HG02938 (cell line): Measurements from ENCODE around the gene EXOC8.
A peak's percentile ranks its signal among the peaks of the same experiment; 100 is the strongest.

Experiments used
- ATAC-seq: cut with Tn5 transposase; IDR thresholded peaks from one replicate; pipeline ENCODE4 v1.9.1; 2021; ENCODE audit warnings: mild to moderate bottlenecking, moderate library complexity; ENCODE audit not compliant: unreplicated experiment

EXOC8 gene, protein sequence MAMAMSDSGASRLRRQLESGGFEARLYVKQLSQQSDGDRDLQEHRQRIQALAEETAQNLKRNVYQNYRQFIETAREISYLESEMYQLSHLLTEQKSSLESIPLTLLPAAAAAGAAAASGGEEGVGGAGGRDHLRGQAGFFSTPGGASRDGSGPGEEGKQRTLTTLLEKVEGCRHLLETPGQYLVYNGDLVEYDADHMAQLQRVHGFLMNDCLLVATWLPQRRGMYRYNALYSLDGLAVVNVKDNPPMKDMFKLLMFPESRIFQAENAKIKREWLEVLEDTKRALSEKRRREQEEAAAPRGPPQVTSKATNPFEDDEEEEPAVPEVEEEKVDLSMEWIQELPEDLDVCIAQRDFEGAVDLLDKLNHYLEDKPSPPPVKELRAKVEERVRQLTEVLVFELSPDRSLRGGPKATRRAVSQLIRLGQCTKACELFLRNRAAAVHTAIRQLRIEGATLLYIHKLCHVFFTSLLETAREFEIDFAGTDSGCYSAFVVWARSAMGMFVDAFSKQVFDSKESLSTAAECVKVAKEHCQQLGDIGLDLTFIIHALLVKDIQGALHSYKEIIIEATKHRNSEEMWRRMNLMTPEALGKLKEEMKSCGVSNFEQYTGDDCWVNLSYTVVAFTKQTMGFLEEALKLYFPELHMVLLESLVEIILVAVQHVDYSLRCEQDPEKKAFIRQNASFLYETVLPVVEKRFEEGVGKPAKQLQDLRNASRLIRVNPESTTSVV

DNA sequence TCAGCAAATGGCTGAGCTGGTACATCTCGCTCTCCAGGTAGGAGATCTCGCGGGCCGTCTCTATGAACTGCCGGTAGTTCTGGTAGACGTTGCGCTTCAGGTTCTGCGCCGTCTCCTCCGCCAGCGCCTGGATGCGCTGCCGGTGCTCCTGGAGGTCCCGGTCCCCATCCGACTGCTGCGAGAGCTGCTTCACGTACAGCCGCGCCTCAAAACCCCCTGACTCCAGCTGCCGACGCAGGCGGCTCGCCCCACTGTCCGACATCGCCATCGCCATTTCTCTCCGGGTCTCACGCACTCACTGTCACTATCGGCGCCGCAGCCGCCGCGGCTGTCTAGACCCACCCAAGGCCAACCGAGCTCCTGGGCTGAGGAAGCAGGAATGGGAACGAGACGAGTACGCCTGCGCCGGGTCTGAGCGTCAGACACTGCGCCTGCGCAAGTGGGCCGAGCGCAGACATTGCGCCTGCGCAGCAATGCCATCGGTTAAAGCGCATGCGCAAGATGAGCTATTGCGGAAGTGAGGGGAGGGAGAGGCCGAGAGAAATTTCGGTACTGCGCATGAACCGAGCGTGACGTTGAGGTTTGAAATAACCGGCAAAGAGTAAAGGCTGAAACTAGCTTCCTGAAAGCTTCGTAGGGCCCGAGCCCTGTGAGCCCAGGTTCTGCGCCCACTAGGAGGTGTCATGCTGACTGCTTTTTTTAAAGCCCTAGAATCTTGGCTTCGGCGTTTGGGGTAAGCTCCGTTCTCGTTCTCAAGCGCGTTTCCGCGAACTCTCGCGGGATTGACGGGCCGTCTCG is at the start of gene EXOC8:
TSS of gene EXOC8 (minus strand) at position 381 of the 798 bp plus-strand sequence. CDS start at position 274, 107 bp downstream.
- peak; percentile 77 for ATAC-seq

DNA sequence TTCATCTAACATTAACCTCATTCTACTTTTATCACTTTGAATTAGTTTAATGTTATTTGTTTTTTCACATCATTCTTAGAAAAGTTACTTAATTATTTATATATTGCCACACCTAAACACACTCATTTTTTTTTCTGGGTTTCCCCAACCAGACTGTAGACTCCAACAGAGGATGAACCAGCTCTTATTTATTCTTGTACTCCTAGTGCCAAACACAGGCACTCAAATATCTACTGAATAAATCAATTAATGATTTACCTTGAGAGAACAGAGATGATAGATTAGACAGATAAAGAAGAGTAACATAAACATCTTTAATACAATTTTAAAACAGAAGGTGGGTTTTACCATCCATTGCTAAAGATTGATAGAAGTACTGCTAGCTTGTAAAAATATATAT is 48.8 kb upstream of the EXOC8 start:
- ATAC-seq: no peak

DNA sequence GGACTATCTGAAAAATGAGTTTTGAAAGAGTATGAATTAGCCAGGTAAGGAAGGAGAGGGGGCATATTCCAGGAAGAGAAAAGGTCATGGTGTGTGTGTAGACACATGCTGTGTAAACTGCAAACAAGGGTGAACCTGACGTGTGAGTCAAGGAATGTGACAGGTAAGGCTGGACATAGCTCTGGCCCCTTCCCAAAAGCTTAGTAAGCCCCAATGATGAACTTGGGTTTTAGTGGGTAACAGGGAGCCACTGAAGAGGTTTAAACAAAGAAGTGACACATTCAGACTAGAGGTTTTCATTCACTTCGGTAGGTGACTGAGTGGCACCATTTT is 47.7 kb upstream of the EXOC8 start:
- no peak for ATAC-seq

DNA sequence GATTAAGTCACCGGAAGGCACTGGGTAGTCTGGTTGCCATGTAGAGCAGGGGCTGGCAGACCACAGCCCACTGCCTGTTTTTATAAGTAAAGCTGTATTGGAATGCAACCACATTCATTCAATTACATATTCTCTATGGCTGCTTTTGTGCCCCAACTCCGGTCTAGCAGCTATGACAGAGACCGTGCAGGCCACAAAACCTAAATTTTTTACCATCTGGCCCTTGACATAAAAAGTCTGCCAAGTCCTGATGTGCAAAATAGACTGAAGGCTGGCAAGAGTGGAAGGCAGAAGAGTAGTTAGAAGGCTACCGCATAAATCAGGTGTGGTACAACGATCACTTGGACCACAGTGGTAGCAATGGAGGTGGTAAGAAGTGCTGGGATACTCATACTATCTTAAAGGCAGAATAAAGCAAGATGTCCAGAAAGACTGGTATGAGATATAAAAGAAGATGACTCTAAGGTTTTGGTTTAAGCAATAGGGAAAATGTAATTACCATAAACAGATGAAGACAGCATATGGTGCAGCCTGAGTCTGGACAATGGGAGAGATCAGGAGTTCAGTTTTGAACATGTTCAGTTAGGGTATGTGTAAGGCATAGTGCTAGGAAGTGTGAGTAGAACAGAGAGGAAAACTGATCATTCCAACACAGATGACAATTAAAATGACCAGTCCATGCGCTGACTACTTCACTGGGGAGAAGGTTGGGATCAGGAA is 47.2 kb upstream of the EXOC8 start:
- no peak for ATAC-seq

DNA sequence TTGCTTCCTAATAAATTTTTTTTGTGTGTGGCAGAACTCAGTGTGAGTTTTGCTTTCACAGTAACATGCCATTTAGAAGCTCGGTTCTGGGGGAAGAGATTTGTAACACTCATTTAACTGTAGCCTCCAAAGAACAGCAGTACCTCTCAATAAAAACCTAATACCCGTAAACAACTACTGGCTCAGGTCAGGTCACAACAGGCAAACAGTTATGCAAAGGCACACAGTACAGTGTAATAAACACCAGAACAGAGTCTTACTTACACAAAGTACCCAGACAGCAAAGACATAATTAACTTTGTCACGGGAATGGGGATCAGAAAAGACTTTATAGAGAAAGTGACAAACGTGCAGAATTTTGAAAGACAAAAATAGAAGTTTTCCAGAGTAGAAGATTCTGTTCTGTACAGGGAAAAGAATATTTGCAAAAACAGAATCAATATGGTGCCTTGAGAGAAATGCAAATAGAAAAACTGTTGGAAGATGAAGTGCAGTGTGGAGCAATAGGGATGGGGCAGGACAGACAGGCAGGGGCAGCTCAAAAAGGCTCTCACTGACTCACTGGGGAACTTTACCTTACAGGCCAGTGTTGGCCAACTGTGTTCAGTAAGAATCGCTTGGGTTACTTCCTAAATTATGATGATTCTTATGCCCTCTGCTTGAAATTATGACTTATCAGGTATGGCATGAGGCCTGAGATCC is 45.7 kb upstream of the EXOC8 start:
- no peak for ATAC-seq

DNA sequence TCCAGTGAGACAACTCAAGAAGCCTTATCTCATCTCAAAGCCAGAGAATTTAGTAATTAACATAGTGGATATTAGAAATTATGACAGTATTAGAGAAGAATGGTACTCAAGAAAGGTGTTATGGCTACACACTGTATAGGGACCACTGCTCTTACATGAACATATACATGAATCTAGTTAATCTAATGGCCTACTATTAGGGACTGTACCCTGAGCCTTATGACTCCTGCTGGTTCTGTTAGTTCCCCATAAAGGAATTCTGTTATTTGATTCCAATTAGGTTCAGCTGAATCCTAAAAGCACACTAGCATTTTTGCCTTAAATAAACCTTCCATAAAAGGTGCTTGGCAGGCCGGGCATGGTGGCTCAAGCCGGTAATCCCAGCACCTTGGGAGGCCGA is 44.8 kb upstream of the EXOC8 start:
- no peak for ATAC-seq

DNA sequence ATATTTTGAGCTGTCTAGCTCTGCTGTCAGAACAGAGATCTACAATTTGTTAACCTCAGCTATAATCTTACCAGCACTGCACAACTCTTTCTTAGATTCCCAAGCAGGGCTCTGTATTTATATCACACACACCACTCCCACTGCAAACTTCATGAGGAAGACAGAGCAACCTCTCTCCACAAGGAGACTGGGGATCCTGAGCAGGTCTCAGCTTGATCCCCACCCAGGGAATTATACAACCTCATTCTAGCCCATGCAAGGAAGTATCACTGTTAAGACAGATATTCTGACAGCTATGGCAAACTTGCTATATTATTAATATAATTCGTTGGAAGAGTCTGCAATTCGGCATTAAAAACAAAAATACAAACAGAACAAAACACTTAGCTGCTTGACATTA is 44.1 kb upstream of the EXOC8 start:
- no peak for ATAC-seq

DNA sequence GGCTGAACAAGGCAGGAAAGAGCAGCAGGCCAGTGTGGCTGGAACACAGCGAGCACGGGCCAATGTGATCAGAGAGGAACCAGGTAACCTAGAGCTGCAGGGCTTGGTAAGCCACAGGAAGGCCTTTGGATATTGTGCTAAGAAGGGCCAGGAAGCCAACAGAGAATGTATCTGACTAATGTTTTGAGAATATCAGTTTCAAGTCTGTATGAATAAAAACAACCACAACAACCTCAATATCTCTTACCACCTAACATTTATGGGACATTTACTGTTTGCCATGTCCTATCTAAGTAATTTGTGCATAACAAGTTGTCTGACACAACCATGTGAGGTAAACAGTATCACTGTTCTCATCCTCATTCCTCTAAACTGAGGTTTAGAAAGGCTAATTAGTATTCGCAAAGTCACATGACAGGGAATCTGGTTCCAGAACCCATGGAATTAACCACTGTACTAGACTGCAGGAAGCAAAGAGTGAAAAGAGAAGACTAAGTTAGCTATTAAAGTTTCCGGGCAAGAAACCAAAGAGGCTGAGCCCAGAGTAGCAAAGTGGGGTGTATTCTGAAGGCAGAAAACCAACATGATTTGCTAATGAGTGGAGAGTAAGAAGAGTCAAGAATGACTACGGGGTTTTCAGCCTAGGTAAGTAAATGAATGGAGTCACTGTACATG is 39.4 kb upstream of the EXOC8 start:
- peak; percentile 70 for ATAC-seq

DNA sequence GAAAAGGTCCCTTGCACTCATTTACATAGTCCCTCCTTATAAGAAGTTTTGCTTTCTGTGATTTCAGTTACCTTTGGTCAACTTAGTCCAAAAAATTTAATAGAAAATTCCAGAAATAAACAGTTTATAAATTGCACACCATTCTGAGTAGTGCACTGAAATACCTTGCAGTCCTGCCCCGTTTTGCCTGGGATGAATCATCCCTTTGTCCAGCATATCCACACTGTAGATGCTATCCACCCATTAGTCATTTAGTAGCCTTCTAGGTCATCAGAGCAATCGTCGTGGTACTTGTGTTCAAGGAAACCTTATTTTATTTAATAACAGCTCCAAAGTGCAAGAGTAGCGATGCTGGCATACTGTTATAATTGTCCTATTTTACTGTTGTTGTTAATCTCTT is 38.4 kb upstream of the EXOC8 start:
- ATAC-seq: no peak

DNA sequence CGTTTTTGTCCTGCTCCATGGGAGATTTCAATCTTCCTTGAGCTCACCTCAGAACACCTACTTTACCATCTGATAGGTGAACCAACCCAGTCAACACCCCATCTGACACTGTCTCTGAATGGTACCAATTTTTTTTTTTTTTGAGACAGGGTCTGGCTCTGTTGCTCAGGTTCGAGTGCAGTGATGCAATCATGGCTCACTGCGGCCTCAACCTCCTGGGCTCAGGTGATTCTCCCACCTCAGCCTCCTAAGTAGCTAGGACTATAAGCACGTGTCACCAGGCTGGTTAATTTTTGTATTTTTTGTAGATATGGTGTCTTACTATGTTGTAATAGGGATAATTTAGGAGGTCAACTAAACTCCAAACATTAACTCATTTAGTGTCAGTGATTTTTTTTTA is 36.7 kb upstream of the EXOC8 start:
- no peak for ATAC-seq

DNA sequence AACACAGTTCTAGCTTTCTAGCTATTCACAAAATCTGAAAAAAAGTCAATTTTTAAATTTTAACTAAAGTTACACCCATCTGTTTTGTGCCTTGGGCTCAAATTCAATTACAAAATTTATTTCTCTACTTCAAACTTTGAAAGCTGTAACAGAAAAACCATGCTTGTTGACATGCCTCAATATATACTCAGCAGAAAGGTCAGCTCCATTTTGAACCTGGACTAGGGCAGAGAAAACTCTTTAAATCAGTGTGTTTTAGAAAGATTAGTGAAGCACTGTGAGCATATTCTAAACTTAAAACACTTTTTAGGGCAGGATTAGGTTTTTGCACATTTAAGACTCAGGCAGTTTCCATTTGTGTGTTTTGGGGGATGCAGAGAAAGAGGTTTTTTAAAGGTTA is 34.8 kb upstream of the EXOC8 start:
- ATAC-seq: no peak

DNA sequence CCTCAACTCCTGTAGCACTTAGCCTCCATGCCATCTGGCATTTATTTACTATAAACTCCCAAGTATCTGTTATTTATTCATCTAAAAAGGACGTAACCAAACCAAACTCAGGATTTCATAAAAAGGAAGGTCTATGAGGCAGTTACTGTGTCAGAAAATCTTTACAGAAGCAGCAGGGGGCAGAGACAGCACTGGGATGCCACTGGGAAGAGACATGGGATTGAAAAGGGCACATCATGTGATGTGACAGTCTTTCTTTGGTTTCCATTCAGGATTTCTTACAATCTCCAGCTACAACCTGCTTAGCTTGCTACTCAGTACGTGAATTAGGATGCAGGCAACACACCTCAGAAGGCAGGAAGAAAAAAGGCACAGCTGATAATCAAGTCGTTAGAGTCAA is 31.6 kb upstream of the EXOC8 start:
- no peak for ATAC-seq

DNA sequence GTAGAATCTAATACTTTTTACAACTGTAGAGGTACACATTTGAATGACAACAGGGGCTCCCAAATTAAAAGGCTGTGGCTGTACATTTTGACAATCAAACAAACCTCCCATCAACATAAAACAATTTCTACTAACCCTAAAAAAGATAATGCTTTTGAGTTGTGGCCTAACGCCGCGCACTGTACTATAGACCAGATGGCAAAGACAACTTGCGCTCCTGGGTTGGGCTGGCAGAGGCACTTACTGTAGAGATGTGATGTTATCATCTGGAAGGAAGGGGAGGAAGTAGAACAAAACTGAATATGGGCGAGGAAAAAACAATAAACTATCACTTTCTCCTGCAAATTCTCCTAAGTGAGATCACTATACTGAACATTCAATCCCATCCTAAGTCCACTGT is 26.5 kb upstream of the EXOC8 start:
- no peak for ATAC-seq

DNA sequence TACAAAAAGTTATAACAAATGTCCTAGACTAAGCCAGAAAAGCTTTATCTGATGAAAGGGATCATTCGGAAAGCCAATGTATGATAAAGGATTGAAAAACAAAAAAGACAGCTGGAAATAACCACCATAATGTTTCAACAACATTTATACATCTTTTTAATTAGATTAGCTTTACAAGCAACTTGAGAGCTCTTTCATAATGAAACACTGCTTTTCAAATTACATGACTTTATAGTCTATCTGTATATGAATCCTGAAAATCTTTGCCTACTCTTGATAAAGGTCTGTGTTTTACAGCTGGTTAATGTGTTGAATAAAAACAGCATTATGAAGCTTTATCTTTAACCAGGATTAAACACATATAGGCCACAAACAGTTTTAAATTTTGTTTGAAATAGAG is 26.0 kb upstream of the EXOC8 start:
- ATAC-seq: no peak

DNA sequence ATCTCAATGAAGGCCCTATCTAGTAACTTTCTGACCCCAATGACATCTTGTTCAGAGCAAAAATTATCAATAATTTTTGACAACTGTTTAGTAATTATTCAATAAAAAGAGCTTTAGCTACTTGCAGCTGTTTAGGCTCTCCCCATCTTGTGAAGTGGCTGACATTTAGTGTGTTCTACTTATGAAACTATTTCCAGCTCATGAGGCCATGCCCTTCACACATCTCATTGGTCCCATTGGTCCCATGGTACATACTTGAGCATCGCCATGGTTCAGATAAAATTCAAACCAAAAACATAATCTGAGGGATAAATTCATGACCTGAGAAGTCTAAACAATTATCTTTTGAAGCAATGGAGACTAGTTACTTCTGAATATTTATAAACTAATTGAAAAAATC is 24.7 kb upstream of the EXOC8 start:
- no peak for ATAC-seq

DNA sequence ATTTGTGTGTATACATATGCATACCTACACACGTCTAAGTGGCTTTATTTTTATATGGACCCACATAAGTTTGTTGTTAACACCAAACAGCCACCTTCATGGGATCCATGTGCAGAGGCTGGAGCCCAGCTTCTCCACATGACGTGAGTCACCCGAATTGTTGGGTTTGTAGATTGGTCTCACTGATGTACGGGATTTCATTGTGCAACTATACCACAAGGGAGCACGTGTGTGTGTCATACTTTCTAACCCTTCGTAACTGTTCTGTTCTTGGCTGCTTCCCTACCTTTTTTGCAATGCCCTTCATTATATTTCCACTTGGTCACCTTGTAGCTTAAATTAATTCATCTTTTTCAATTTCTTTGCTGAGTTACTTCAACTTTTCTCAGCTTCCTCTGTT is 21.5 kb upstream of the EXOC8 start:
- no peak for ATAC-seq

DNA sequence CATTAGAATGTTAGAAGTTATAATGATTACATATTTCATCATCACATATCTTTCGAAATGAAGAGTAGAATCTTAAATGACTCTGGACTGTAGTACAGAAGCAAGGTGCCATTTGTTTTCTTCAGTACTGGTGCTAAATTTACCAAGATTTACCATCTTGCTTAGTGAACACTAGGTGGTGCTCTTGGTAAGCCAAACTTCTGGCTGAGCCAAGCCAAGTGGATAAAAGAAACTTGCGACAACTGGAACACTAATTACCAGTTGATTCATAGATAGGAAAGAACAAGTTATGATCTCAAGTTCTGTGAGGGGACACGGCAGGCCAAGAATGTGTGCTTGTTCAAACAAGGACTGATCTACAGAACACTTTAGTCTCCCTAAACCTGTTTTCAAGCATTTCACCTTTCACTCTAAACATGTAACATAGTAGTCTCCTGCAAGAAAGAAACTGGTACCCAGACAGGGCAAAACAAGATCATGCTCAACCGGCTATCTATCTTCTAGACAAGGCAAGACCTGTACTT is 20.2 kb upstream of the EXOC8 start:
- peak; percentile 78 for ATAC-seq

DNA sequence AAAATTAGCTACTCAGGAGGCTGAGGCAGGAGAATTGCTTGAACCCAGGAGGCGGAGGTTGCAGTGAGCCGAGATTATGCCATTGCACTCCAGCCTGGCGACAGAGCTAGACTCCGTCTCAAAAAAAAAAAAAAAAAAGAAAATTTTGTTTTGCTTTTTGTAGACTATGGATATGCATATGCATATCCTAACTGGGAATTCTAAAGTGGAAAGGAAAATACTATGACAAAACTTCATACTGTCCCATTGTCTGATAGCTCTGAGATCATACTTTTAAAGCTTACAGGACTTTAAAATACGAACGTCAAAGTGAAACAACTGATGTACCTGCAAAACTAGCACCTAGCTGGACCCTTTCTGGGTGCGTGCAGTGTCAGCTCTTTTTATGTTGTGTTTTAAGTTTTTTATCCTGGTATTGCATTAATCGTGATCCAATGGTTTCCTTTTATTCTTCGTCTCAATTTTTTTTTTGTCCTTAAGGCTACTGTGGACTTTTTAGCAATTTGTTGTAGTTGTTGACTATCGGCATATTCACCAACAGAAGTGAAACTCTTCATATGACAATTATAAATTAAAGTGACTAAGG is 19.6 kb upstream of the EXOC8 start:
- ATAC-seq: no peak

DNA sequence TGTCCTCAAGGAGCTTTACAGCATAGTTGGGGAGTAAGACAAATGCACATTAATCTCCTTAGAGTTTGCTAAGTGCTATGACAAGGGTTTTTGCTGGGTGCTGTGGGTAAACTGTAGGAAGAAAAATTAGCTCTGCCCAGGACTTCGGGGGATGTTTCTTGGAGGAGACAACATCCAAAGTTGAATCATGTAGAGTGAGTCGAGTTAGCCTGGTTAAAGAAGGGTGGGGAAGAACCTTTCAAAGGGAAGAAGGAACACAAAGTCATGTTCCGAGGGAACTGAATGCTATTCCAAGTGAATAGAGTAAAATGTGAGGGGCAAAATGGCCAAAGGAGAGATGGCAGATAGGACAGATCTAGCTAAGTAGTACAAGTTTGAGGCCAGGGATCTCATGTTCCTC is 17.5 kb upstream of the EXOC8 start:
- no peak for ATAC-seq
